ENCODE data around the gene GREB1. TPM values are rescaled to one million over a fixed set of nuclear protein-coding genes. Genes with fewer than 3 reads are reported as not detected.

GREB1 gene
- total RNA-seq (2014; rRNA removed; shearing (Covaris generic)), result 0.12 and 0.38 TPM in 2 replicates

- Histone ChIP-seq H3K36me3 (no peaks in the 10 kb centered on the region), H3K4me1 (peaks cover 11% of the 10 kb centered on the region; the same call in 1 of the 2 replicates), H3K27me3 (no peaks in the 10 kb centered on the region), H3K4me3 (no peak within 1 kb of the TSS), H3K9me3 (replicated peaks) (no peaks in the 10 kb centered on the region), H3K27ac (no peak within 1 kb of the TSS)
- no peak for DNase-seq
Observed at GRCh38 chr2:11533278-11534070, at the start of gene GREB1. TSS of gene GREB1 (plus strand) at chr2:11534045. CDS start at chr2:11556615, 22,570 bp downstream.

- DNase-seq, result no peak
- H3K4me3 ChIP-seq, result no peak overlapping the region
- no peak overlapping the region for H3K27ac ChIP-seq
- H3K36me3 ChIP-seq, result no peaks in the 10 kb centered on the region
- no peaks in the 10 kb centered on the region for H3K27me3 ChIP-seq
- H3K9me3 ChIP-seq (replicated peaks), result peaks cover 3% of the 10 kb centered on the region; the same call in 1 of the 2 replicates
- peaks cover 19% of the 10 kb centered on the region for H3K4me1 ChIP-seq
Observed at GRCh38 chr2:11488809-11489208, 45.0 kb upstream of the GREB1 start.

GRCh38 chr2:11490194-11490593 lies 43.7 kb upstream of the GREB1 start:
- no peak overlapping the region for H3K27ac ChIP-seq
- H3K9me3 ChIP-seq (replicated peaks), result peaks cover 3% of the 10 kb centered on the region; the same call in 1 of the 2 replicates
- H3K27me3 ChIP-seq, result no peaks in the 10 kb centered on the region
- no peaks in the 10 kb centered on the region for H3K36me3 ChIP-seq
- no peak overlapping the region for H3K4me3 ChIP-seq
- no peak for DNase-seq
- peaks cover 17% of the 10 kb centered on the region for H3K4me1 ChIP-seq

GRCh38 chr2:11491348-11491933 lies 42.4 kb upstream of the GREB1 start:
- peaks cover 3% of the 10 kb centered on the region; the same call in 1 of the 2 replicates for H3K9me3 ChIP-seq (replicated peaks)
- no peaks in the 10 kb centered on the region for H3K27me3 ChIP-seq
- DNase-seq, result no peak
- H3K4me1 ChIP-seq, result peaks cover 17% of the 10 kb centered on the region
- H3K27ac ChIP-seq, result no peak overlapping the region
- no peak overlapping the region for H3K4me3 ChIP-seq
- no peaks in the 10 kb centered on the region for H3K36me3 ChIP-seq

GRCh38 chr2:11492244-11492643 lies 41.6 kb upstream of the GREB1 start:
- Histone ChIP-seq H3K4me1 (peaks cover 17% of the 10 kb centered on the region), H3K27me3 (no peaks in the 10 kb centered on the region; the same call in 1 of the 2 replicates), H3K36me3 (no peaks in the 10 kb centered on the region), H3K9me3 (replicated peaks) (peaks cover 3% of the 10 kb centered on the region; the same call in 1 of the 2 replicates), H3K4me3 (no peak overlapping the region), H3K27ac (no peak overlapping the region)
- DNase-seq, result no peak

- no peak for DNase-seq
- Histone ChIP-seq H3K27ac (no peak overlapping the region), H3K9me3 (replicated peaks) (peaks cover 3% of the 10 kb centered on the region; the same call in 1 of the 2 replicates), H3K27me3 (no peaks in the 10 kb centered on the region; the same call in 1 of the 2 replicates), H3K4me1 (peaks cover 17% of the 10 kb centered on the region), H3K4me3 (no peak overlapping the region), H3K36me3 (no peaks in the 10 kb centered on the region)
Observed at GRCh38 chr2:11492720-11493119, 41.1 kb upstream of the GREB1 start.

GRCh38 chr2:11493282-11493681 lies 40.6 kb upstream of the GREB1 start:
- H3K27ac ChIP-seq, result no peak overlapping the region
- no peaks in the 10 kb centered on the region; the same call in 1 of the 2 replicates for H3K27me3 ChIP-seq
- H3K4me3 ChIP-seq, result no peak overlapping the region
- DNase-seq, result no peak
- H3K4me1 ChIP-seq, result peaks cover 21% of the 10 kb centered on the region
- no peaks in the 10 kb centered on the region for H3K36me3 ChIP-seq
- H3K9me3 ChIP-seq (replicated peaks), result peaks cover 3% of the 10 kb centered on the region; the same call in 1 of the 2 replicates

GRCh38 chr2:11494310-11494709 lies 39.5 kb upstream of the GREB1 start:
- DNase-seq, result no peak
- peaks cover 3% of the 10 kb centered on the region; the same call in 1 of the 2 replicates for H3K9me3 ChIP-seq (replicated peaks)
- H3K36me3 ChIP-seq, result no peaks in the 10 kb centered on the region
- no peak overlapping the region for H3K27ac ChIP-seq
- H3K4me3 ChIP-seq, result no peak overlapping the region
- H3K4me1 ChIP-seq, result peaks cover 28% of the 10 kb centered on the region
- H3K27me3 ChIP-seq, result no peaks in the 10 kb centered on the region; the same call in 1 of the 2 replicates

GRCh38 chr2:11495844-11496681 lies 37.8 kb upstream of the GREB1 start:
- Histone ChIP-seq H3K4me3 (peak overlapping the region; percentile 21), H3K36me3 (no peaks in the 10 kb centered on the region), H3K27ac (no peak overlapping the region), H3K27me3 (no peaks in the 10 kb centered on the region; the same call in 1 of the 2 replicates), H3K9me3 (replicated peaks) (no peaks in the 10 kb centered on the region), H3K4me1 (peaks cover 33% of the 10 kb centered on the region)
- DNase-seq, result no peak

GRCh38 chr2:11498543-11499034 lies 35.3 kb upstream of the GREB1 start:
- no peak overlapping the region for H3K4me3 ChIP-seq
- no peaks in the 10 kb centered on the region for H3K36me3 ChIP-seq
- no peaks in the 10 kb centered on the region; the same call in 1 of the 2 replicates for H3K27me3 ChIP-seq
- DNase-seq, result peak; percentile 49 to 61
- no peak overlapping the region for H3K27ac ChIP-seq
- peaks cover 18% of the 10 kb centered on the region for H3K4me1 ChIP-seq
- H3K9me3 ChIP-seq (replicated peaks), result no peaks in the 10 kb centered on the region

GRCh38 chr2:11499081-11499743 lies 34.6 kb upstream of the GREB1 start:
- no peak overlapping the region for H3K4me3 ChIP-seq
- no peaks in the 10 kb centered on the region for H3K36me3 ChIP-seq
- DNase-seq, result no peak
- H3K27me3 ChIP-seq, result no peaks in the 10 kb centered on the region; the same call in 1 of the 2 replicates
- peaks cover 18% of the 10 kb centered on the region for H3K4me1 ChIP-seq
- no peak overlapping the region for H3K27ac ChIP-seq
- H3K9me3 ChIP-seq (replicated peaks), result no peaks in the 10 kb centered on the region

GRCh38 chr2:11500702-11501303 lies 33.0 kb upstream of the GREB1 start:
- no peak overlapping the region for H3K27ac ChIP-seq

GRCh38 chr2:11502740-11503292 lies 31.0 kb upstream of the GREB1 start:
- no peak overlapping the region for H3K27ac ChIP-seq
- H3K4me1 ChIP-seq, result peaks cover 43% of the 10 kb centered on the region
- no peaks in the 10 kb centered on the region for H3K27me3 ChIP-seq
- H3K4me3 ChIP-seq, result no peak overlapping the region
- H3K36me3 ChIP-seq, result no peaks in the 10 kb centered on the region
- DNase-seq, result no peak
- H3K9me3 ChIP-seq (replicated peaks), result no peaks in the 10 kb centered on the region

More at GRCh38 chr2:11500702-11501303, 33.0 kb upstream of the GREB1 start:
- DNase-seq, result no peak
- H3K27me3 ChIP-seq, result no peaks in the 10 kb centered on the region; the same call in 1 of the 2 replicates
- H3K36me3 ChIP-seq, result no peaks in the 10 kb centered on the region
- H3K9me3 ChIP-seq (replicated peaks), result no peaks in the 10 kb centered on the region
- no peak overlapping the region for H3K4me3 ChIP-seq
- peaks cover 25% of the 10 kb centered on the region for H3K4me1 ChIP-seq
